ENCODE measurements around the gene TRAF3IP1. TPM values are rescaled to one million over a fixed set of nuclear protein-coding genes. Genes with fewer than 3 reads are reported as not detected.

The TRAF3IP1 gene
- total RNA-seq, 1 donor from 2014 or later, result 11.2 TPM

DNA sequence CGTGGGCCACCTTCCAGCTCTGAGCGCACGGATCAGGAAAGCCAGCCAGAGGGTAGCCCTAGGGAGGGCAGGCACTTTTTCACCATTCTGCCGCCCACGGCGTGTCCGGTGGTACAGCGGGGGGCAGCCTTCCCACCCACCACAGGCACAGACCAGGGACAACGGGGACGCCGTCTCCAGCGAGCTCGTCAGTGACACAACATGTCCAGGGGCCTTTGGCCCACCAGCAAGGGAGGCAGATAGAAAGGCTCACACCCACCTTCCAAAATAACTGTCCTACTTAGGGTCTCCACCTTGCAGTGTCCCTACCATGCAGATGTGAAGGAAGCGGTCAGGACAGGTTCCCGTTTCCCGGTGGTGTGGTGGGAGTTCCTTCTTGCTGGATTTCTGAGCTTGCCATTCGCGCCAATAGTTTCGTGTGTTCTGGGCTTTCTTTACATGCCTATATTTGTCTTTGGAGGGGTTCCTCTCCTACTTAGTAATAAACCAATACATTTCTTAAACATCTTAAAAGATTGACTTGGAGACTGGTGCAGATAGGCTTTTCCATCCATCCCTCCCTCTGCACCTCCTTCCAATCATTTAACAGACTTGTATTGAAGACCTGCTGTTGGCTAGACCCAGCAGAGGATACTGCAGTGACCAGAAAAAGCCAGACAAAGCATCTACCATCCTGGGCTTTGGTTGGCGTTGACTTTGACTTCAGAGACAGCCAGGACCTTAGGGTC lies 107.3 kb downstream of the TRAF3IP1 start:
- no peak for TF ChIP-seq EZH2 (IDR thresholded peaks at IDR 0.05)
- peak overlapping the region; percentile 81 for H3K27ac Mint-ChIP-seq
- H3K36me3 Mint-ChIP-seq, result peaks cover 22% of the 10 kb centered on the region
- Histone ChIP-seq H3K27me3 (no peaks in the 10 kb centered on the region), H3K79me2 (ENCODE audit: low read depth) (peaks cover 57% of the 10 kb centered on the region), H2AFZ (replicated peaks) (peak overlapping the region; percentile 96), H3K4me1 (peaks cover 14% of the 10 kb centered on the region), H3K9ac (peak overlapping the region; percentile 82), H3F3A (ENCODE audit: low read depth) (peaks cover 12% of the 10 kb centered on the region), H3K4me3 (peak overlapping the region; percentile 97), H3K27ac (no peak overlapping the region), H3K9me3 (ENCODE audit: low read depth) (no peaks in the 10 kb centered on the region), H3K4me2 (peak overlapping the region; percentile 98), H4K20me1 (ENCODE audit: low read depth) (peaks cover 40% of the 10 kb centered on the region), H3K36me3 (no peaks in the 10 kb centered on the region)
- H3K27me3 Mint-ChIP-seq (ENCODE audit: insufficient read depth, low read depth), result no peaks in the 10 kb centered on the region
- no peak for DNase-seq (ENCODE audit: low spot score)
- peaks cover 13% of the 10 kb centered on the region for H3K9me3 Mint-ChIP-seq
- peaks cover 14% of the 10 kb centered on the region for H3K4me1 Mint-ChIP-seq
- H3K4me3 Mint-ChIP-seq, result peak overlapping the region; percentile 95

- peaks cover 26% of the 10 kb centered on the region for H3K36me3 Mint-ChIP-seq
- H3K4me3 Mint-ChIP-seq, result peak overlapping the region; percentile 95
- H3K27ac Mint-ChIP-seq, result no peak overlapping the region
- Histone ChIP-seq H3F3A (ENCODE audit: low read depth) (peaks cover 12% of the 10 kb centered on the region), H2AFZ (replicated peaks) (no peak overlapping the region), H3K4me3 (no peak overlapping the region), H3K79me2 (ENCODE audit: low read depth) (peaks cover 69% of the 10 kb centered on the region), H3K4me2 (no peak overlapping the region), H3K9ac (no peak overlapping the region), H4K20me1 (ENCODE audit: low read depth) (peaks cover 48% of the 10 kb centered on the region), H3K27ac (no peak overlapping the region), H3K9me3 (ENCODE audit: low read depth) (no peaks in the 10 kb centered on the region), H3K4me1 (peaks cover 14% of the 10 kb centered on the region), H3K36me3 (no peaks in the 10 kb centered on the region), H3K27me3 (no peaks in the 10 kb centered on the region)
- peaks cover 14% of the 10 kb centered on the region for H3K4me1 Mint-ChIP-seq
- H3K27me3 Mint-ChIP-seq (ENCODE audit: insufficient read depth, low read depth), result no peaks in the 10 kb centered on the region
- H3K9me3 Mint-ChIP-seq, result peaks cover 13% of the 10 kb centered on the region
- DNase-seq (ENCODE audit: low spot score), result no peak
- TF ChIP-seq EZH2 (IDR thresholded peaks at IDR 0.05) (no peak), EZH2phosphoT487 (IDR thresholded peaks at IDR 0.05) (no peak), CTCF (IDR thresholded peaks at IDR 0.05) (no peak)
These were observed 108.5 kb downstream of the TRAF3IP1 start for GRCh38 chr2:238428866-238429265.

DNA sequence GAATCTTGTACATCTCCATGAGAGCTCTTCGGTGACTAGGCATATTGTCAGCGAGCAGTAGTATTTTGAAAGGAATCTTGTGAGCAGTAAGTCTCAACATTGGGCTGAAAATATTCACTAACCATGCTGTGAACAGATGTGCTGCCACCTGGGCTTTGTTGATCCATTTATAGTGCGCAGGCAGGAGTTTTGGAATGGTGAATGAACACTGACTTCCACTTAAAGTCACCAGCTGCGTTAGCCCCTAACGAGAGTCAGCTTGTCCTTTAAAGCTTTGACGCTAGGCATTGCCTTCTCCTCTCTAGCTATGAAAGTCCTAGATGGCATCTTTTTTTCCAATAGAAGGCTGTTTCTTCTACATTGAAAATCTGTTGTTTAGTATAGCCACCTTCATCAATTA lies 110.5 kb downstream of the TRAF3IP1 start:
- Histone ChIP-seq H4K20me1 (ENCODE audit: low read depth) (peaks cover 59% of the 10 kb centered on the region), H3K36me3 (no peaks in the 10 kb centered on the region), H3K79me2 (ENCODE audit: low read depth) (peaks cover 78% of the 10 kb centered on the region), H3K4me3 (no peak overlapping the region), H3F3A (ENCODE audit: low read depth) (peaks cover 9% of the 10 kb centered on the region), H3K4me2 (no peak overlapping the region), H3K4me1 (peaks cover 10% of the 10 kb centered on the region), H2AFZ (replicated peaks) (no peak overlapping the region), H3K27ac (no peak overlapping the region), H3K27me3 (no peaks in the 10 kb centered on the region), H3K9me3 (ENCODE audit: low read depth) (no peaks in the 10 kb centered on the region), H3K9ac (no peak overlapping the region)
- DNase-seq (ENCODE audit: low spot score), result no peak
- H3K27me3 Mint-ChIP-seq (ENCODE audit: insufficient read depth, low read depth), result no peaks in the 10 kb centered on the region
- H3K4me1 Mint-ChIP-seq, result peaks cover 13% of the 10 kb centered on the region
- no peak overlapping the region for H3K4me3 Mint-ChIP-seq
- H3K9me3 Mint-ChIP-seq, result peaks cover 13% of the 10 kb centered on the region
- peaks cover 34% of the 10 kb centered on the region for H3K36me3 Mint-ChIP-seq
- no peak for TF ChIP-seq EZH2 (IDR thresholded peaks at IDR 0.05)
- no peak for TF ChIP-seq CTCF (IDR thresholded peaks at IDR 0.05)
- TF ChIP-seq EZH2phosphoT487 (IDR thresholded peaks at IDR 0.05), result no peak
- H3K27ac Mint-ChIP-seq, result no peak overlapping the region

GRCh38 chr2:238431456-238431855 lies 111.1 kb downstream of the TRAF3IP1 start:
- H3K4me1 ChIP-seq, result peaks cover 8% of the 10 kb centered on the region
- TF ChIP-seq EZH2 (IDR thresholded peaks at IDR 0.05), result no peak
- TF ChIP-seq CTCF (IDR thresholded peaks at IDR 0.05), result no peak
- TF ChIP-seq EZH2phosphoT487 (IDR thresholded peaks at IDR 0.05), result no peak
- Mint-ChIP-seq H3K27me3 (ENCODE audit: insufficient read depth, low read depth) (no peaks in the 10 kb centered on the region), H3K36me3 (peaks cover 38% of the 10 kb centered on the region), H3K4me3 (no peak overlapping the region), H3K27ac (no peak overlapping the region), H3K9me3 (peaks cover 13% of the 10 kb centered on the region), H3K4me1 (peaks cover 9% of the 10 kb centered on the region)
- peaks cover 85% of the 10 kb centered on the region for H3K79me2 ChIP-seq (ENCODE audit: low read depth)
- no peaks in the 10 kb centered on the region for H3K27me3 ChIP-seq
- H3K36me3 ChIP-seq, result no peaks in the 10 kb centered on the region
- H3K4me3 ChIP-seq, result no peak overlapping the region
- H2AFZ ChIP-seq (replicated peaks), result no peak overlapping the region
- no peak overlapping the region for H3K9ac ChIP-seq
- no peak overlapping the region for H3K27ac ChIP-seq
- peaks cover 3% of the 10 kb centered on the region for H3F3A ChIP-seq (ENCODE audit: low read depth)
- H4K20me1 ChIP-seq (ENCODE audit: low read depth), result peaks cover 60% of the 10 kb centered on the region
- no peak overlapping the region for H3K4me2 ChIP-seq
- H3K9me3 ChIP-seq (ENCODE audit: low read depth), result no peaks in the 10 kb centered on the region
- no peak for DNase-seq (ENCODE audit: low spot score)
